Kidney epithelial cell (primary cell): ENCODE measurements around the gene RAB3C. TPM values are rescaled to one million over a fixed set of nuclear protein-coding genes. Genes with fewer than 3 reads are reported as not detected.
"Not testable (repeated sequence)": the region's sequence is repeated elsewhere in the genome, so short reads cannot be mapped to it uniquely, and the experiment has no call there.

Experiments
- DNase-seq: peaks from one replicate; pipeline ENCODE4 v3.0.0-alpha.2; 2010; ENCODE audit warnings: low read depth
- H3K27me3 ChIP-seq: 2 replicates; pipeline ENCODE4 v1.6.0; 2011; ENCODE audit warnings: low read length; ENCODE audit not compliant: control insufficient read depth, insufficient read depth
- H3K36me3 ChIP-seq: 2 replicates; pipeline ENCODE4 v1.5.1; 2011; ENCODE audit warnings: low read length; ENCODE audit not compliant: control insufficient read depth, insufficient read depth
- H3K4me3 ChIP-seq: 2 replicates; pipeline ENCODE4 v1.5.1; 2011; ENCODE audit warnings: low read depth, mild to moderate bottlenecking, control low read depth, low read length
- CTCF ChIP-seq: IDR thresholded peaks from 2 replicates; pipeline ENCODE4 v1.5.1; 2011; ENCODE audit warnings: mild to moderate bottlenecking, moderate library complexity, low read length, control low read depth, inconsistent platforms; ENCODE audit not compliant: insufficient read depth, poor library complexity, severe bottlenecking
- total RNA-seq: library from RNA; depleted of rRNA; stranded (reverse); fragments of >200 nt; gene quantifications from 2 replicates; pipeline ENCODE4 v1.2.3, GENCODE V29; 2015

Gene RAB3C
- total RNA-seq, 1 donor from 2014 or later = 0.04 TPM

GRCh38 chr5:58571501-58571900 is 11.4 kb upstream of the RAB3C start:
- Histone ChIP-seq H3K36me3 (no peaks in the 10 kb centered on the region), H3K4me3 (no peak overlapping the region), H3K27me3 (no peaks in the 10 kb centered on the region)
- no peak for DNase-seq
- no peak for TF ChIP-seq CTCF

- not testable (repeated sequence) for H3K4me3 ChIP-seq, H3K36me3 ChIP-seq, DNase-seq, H3K27me3 ChIP-seq
Measured at GRCh38 chr5:58572973-58573372, 9.9 kb upstream of the RAB3C start.

- peaks cover 12% of the 10 kb centered on the region for H3K27me3 ChIP-seq
- no peak overlapping the region for H3K4me3 ChIP-seq
- H3K36me3 ChIP-seq = no peaks in the 10 kb centered on the region
- TF ChIP-seq CTCF = no peak
- no peak for DNase-seq
Measured at GRCh38 chr5:58579781-58580180, 3.1 kb upstream of the RAB3C start.

GRCh38 chr5:58582019-58582802 is 664 bp upstream of the RAB3C start:
- Histone ChIP-seq H3K36me3 (no peaks in the 10 kb centered on the region), H3K27me3 (peaks cover 12% of the 10 kb centered on the region), H3K4me3 (peak overlapping the region; percentile 43)
- DNase-seq = no peak
- TF ChIP-seq CTCF = no peak

- TF ChIP-seq CTCF = no peak
- no peaks in the 10 kb centered on the region for H3K27me3 ChIP-seq
- DNase-seq = no peak
- H3K36me3 ChIP-seq = no peaks in the 10 kb centered on the region
- no peak overlapping the region for H3K4me3 ChIP-seq
Measured at GRCh38 chr5:58595952-58596351, 13.1 kb downstream of the RAB3C start.

GRCh38 chr5:58598440-58598839 is 15.6 kb downstream of the RAB3C start:
- Histone ChIP-seq H3K4me3 (no peak overlapping the region), H3K27me3 (no peaks in the 10 kb centered on the region), H3K36me3 (no peaks in the 10 kb centered on the region)
- DNase-seq = no peak
- no peak for TF ChIP-seq CTCF
